Thymus (tissue), 11 donors: ENCODE results near the gene SH3GL3. TPM values are rescaled to one million over a fixed set of nuclear protein-coding genes. Genes with fewer than 3 reads are reported as not detected.

Source experiments
- DNase-seq, 9 donors: peaks; one replicate each; pipeline ENCODE4 v3.0.0-alpha.2; 2013; ENCODE audit warnings: low spot score in 9 of 9, low read depth in 6 of 9, missing footprints in 1 of 9
- H3K27ac ChIP-seq, 2 donors: one replicate each; pipeline ENCODE4 v1.5.1; 2013; ENCODE audit warnings: control low read depth in 1 of 2, low read depth in 1 of 2, low read length in 1 of 2, mild to moderate bottlenecking in 1 of 2, moderate library complexity in 1 of 2
- H3K27me3 ChIP-seq, 2 donors: one replicate each; pipeline ENCODE4 v1.5.1; 2013; ENCODE audit warnings: low read length in 1 of 2; ENCODE audit not compliant: control insufficient read depth in 2 of 2, insufficient read depth in 1 of 2
- H3K36me3 ChIP-seq, 2 donors: one replicate each; pipeline ENCODE4 v1.5.1; 2013; ENCODE audit warnings: low read length in 1 of 2, mild to moderate bottlenecking in 1 of 2, moderate library complexity in 1 of 2; ENCODE audit not compliant: control insufficient read depth in 2 of 2, insufficient read depth in 2 of 2
- H3K4me1 ChIP-seq, 2 donors: one replicate each; pipeline ENCODE4 v1.5.1; 2013; ENCODE audit warnings: low read length in 2 of 2; ENCODE audit not compliant: control insufficient read depth in 2 of 2, insufficient read depth in 2 of 2
- H3K4me3 ChIP-seq, 2 donors: one replicate each; pipeline ENCODE4 v1.5.1; 2013; ENCODE audit warnings: low read length in 2 of 2, control low read depth in 1 of 2, mild to moderate bottlenecking in 1 of 2
- H3K9me3 ChIP-seq, 2 donors: one replicate each; pipeline ENCODE4 v1.5.1; 2013; ENCODE audit warnings: low read length in 1 of 2, mild to moderate bottlenecking in 1 of 2; ENCODE audit not compliant: control insufficient read depth in 2 of 2, insufficient read depth in 1 of 2
- WGBS: extraction: QIAGEN DNeasy Blood & Tissue Kit; methylation state at CpG from one replicate; pipeline ENCODE4 v1.1.7; 2013; 5-methylcytosine and 5-hydroxymethylcytosine counted together
- polyA plus RNA-seq: library from polyadenylated mRNA; stranded (reverse); fragments of 200-250 nt; gene quantifications from one replicate; pipeline ENCODE4 v1.2.3, GENCODE V29; 2013
- total RNA-seq: library from RNA; stranded (reverse); fragments of 120-200 nt; gene quantifications from one replicate; pipeline ENCODE4 v1.2.4, GENCODE V29; 2013
- donor health status: healthy.

SH3GL3 gene
- total and polyA plus RNA-seq, 2 donors: 2.2 to 3.3 TPM

GRCh38 chr15:83574345-83574744, 127.2 kb downstream of the SH3GL3 start:
- Histone ChIP-seq H3K4me1 (no peaks in the 10 kb centered on the region), H3K27ac (no peak overlapping the region), H3K9me3 (no peaks in the 10 kb centered on the region), H3K27me3 (peaks cover 0 to 2% of the 10 kb centered on the region in 2 donors), H3K36me3 (no peaks in the 10 kb centered on the region), H3K4me3 (no peak overlapping the region)
- DNase-seq: no peak
- WGBS: 89% methylated on average over 3 of the region's 3 CpGs

GRCh38 chr15:83578691-83579090, 131.6 kb downstream of the SH3GL3 start:
- DNase-seq: no peak

GRCh38 chr15:83581381-83581780, 134.2 kb downstream of the SH3GL3 start:
- DNase-seq: no peak
- 95% methylated on average over 4 of the region's 4 CpGs for WGBS

More at GRCh38 chr15:83578691-83579090, 131.6 kb downstream of the SH3GL3 start:
- Histone ChIP-seq H3K9me3 (no peaks in the 10 kb centered on the region), H3K36me3 (no peaks in the 10 kb centered on the region), H3K27ac (no peak overlapping the region), H3K4me3 (no peak overlapping the region), H3K4me1 (no peaks in the 10 kb centered on the region), H3K27me3 (no peaks in the 10 kb centered on the region)
- 96% methylated on average over 8 of the region's 8 CpGs for WGBS

GRCh38 chr15:83582381-83582780, 135.2 kb downstream of the SH3GL3 start:
- 93% methylated on average over 4 of the region's 4 CpGs for WGBS
- no peak overlapping the region for H3K27ac ChIP-seq
- H3K27me3 ChIP-seq: no peaks in the 10 kb centered on the region
- H3K36me3 ChIP-seq: no peaks in the 10 kb centered on the region
- H3K9me3 ChIP-seq: no peaks in the 10 kb centered on the region
- no peaks in the 10 kb centered on the region for H3K4me1 ChIP-seq
- no peak for DNase-seq
- H3K4me3 ChIP-seq: no peak overlapping the region

More at GRCh38 chr15:83581381-83581780, 134.2 kb downstream of the SH3GL3 start:
- H3K36me3 ChIP-seq: no peaks in the 10 kb centered on the region
- no peak overlapping the region for H3K4me3 ChIP-seq
- H3K9me3 ChIP-seq: no peaks in the 10 kb centered on the region
- no peaks in the 10 kb centered on the region for H3K4me1 ChIP-seq
- no peak overlapping the region for H3K27ac ChIP-seq
- H3K27me3 ChIP-seq: no peaks in the 10 kb centered on the region

- Histone ChIP-seq H3K36me3 (no peaks in the 10 kb centered on the region), H3K9me3 (no peaks in the 10 kb centered on the region), H3K4me3 (no peak overlapping the region), H3K4me1 (no peaks in the 10 kb centered on the region), H3K27me3 (no peaks in the 10 kb centered on the region), H3K27ac (no peak overlapping the region)
- 85% methylated on average over 5 of the region's 5 CpGs for WGBS
- no peak for DNase-seq
Measured at GRCh38 chr15:83585601-83586335, 138.6 kb downstream of the SH3GL3 start.

GRCh38 chr15:83587091-83587490, 139.9 kb downstream of the SH3GL3 start:
- H3K27ac ChIP-seq: no peak overlapping the region

GRCh38 chr15:83588441-83588840, 141.3 kb downstream of the SH3GL3 start:
- Histone ChIP-seq H3K4me3 (no peak overlapping the region), H3K4me1 (no peaks in the 10 kb centered on the region), H3K36me3 (no peaks in the 10 kb centered on the region), H3K9me3 (no peaks in the 10 kb centered on the region), H3K27ac (no peak overlapping the region), H3K27me3 (no peaks in the 10 kb centered on the region)
- no peak for DNase-seq
- WGBS: 83% methylated on average over 5 of the region's 5 CpGs

More at GRCh38 chr15:83587091-83587490, 139.9 kb downstream of the SH3GL3 start:
- DNase-seq: no peak
- H3K4me1 ChIP-seq: no peaks in the 10 kb centered on the region
- H3K9me3 ChIP-seq: no peaks in the 10 kb centered on the region
- WGBS: 98% methylated on average over 3 of the region's 3 CpGs
- H3K4me3 ChIP-seq: no peak overlapping the region
- H3K36me3 ChIP-seq: no peaks in the 10 kb centered on the region
- no peaks in the 10 kb centered on the region for H3K27me3 ChIP-seq

- Histone ChIP-seq H3K4me3 (no peak overlapping the region), H3K36me3 (no peaks in the 10 kb centered on the region), H3K9me3 (no peaks in the 10 kb centered on the region), H3K27ac (no peak overlapping the region), H3K4me1 (no peaks in the 10 kb centered on the region), H3K27me3 (no peaks in the 10 kb centered on the region)
- no peak for DNase-seq
- 95% methylated on average over 6 of the region's 6 CpGs for WGBS
Measured at GRCh38 chr15:83592370-83593040, 145.4 kb downstream of the SH3GL3 start.

- no peaks in the 10 kb centered on the region for H3K36me3 ChIP-seq
- H3K27ac ChIP-seq: no peak overlapping the region
- H3K4me1 ChIP-seq: no peaks in the 10 kb centered on the region
- H3K4me3 ChIP-seq: no peak overlapping the region
- no peaks in the 10 kb centered on the region for H3K27me3 ChIP-seq
- no peak for DNase-seq
- 90% methylated on average over 1 of the region's 1 CpG for WGBS
- no peaks in the 10 kb centered on the region for H3K9me3 ChIP-seq
Measured at GRCh38 chr15:83595191-83595590, 148.1 kb downstream of the SH3GL3 start.
